Spleen (tissue), 11 donors: ENCODE results near the gene SPEN. TPM values are rescaled to one million over a fixed set of nuclear protein-coding genes. Genes with fewer than 3 reads are reported as not detected.

Source experiments
- DNase-seq: peaks from one replicate; pipeline ENCODE4 v3.0.0-alpha.2; 2020
- H3K27ac ChIP-seq, 8 donors: fragments of 200-600 bp; sonication (generic) in 7 of 8; 1 replicate in 4 of 8; 2 replicates in 4 of 8; pipeline versions ENCODE4 v1.5.0 to v1.8.0; 2016 to 2021; ENCODE audit warnings: inconsistent platforms in 4 of 8, mild to moderate bottlenecking in 4 of 8, moderate library complexity in 1 of 8
- H3K27me3 ChIP-seq, 7 donors: fragments of 200-600 bp; sonication (generic) in 6 of 7; replicated peaks in 1 of 7; 1 replicate in 4 of 7; 2 replicates in 3 of 7; pipeline versions ENCODE4 v1.5.0 to v1.8.0; 2016 to 2021; ENCODE audit warnings: inconsistent platforms in 3 of 7, mild to moderate bottlenecking in 1 of 7
- H3K36me3 ChIP-seq, 6 donors: fragments of 200-600 bp; sonication (generic) in 5 of 6; 1 replicate in 4 of 6; 2 replicates in 2 of 6; pipeline versions ENCODE4 v1.5.0 to v1.8.0; 2016 to 2021; ENCODE audit warnings: inconsistent platforms in 2 of 6
- H3K4me1 ChIP-seq, 6 donors: fragments of 200-600 bp; sonication (generic) in 5 of 6; 1 replicate in 3 of 6; 2 replicates in 3 of 6; pipeline versions ENCODE4 v1.5.0 to v1.8.0; 2016 to 2021; ENCODE audit warnings: inconsistent platforms in 3 of 6
- H3K4me3 ChIP-seq, 8 donors: fragments of 200-600 bp; sonication (generic) in 7 of 8; 1 replicate in 4 of 8; 2 replicates in 4 of 8; pipeline versions ENCODE4 v1.5.0 to v1.8.0; 2016 to 2021; ENCODE audit warnings: inconsistent platforms in 4 of 8, mild to moderate bottlenecking in 4 of 8, moderate library complexity in 2 of 8
- H3K9me3 ChIP-seq, 8 donors: fragments of 200-600 bp; sonication (generic) in 7 of 8; 1 replicate in 4 of 8; 2 replicates in 4 of 8; pipeline versions ENCODE4 v1.5.0 to v1.8.0; 2016 to 2021; ENCODE audit warnings: inconsistent platforms in 4 of 8
- CTCF ChIP-seq, 11 experiments: fragments of 200-600 bp in 7 of 11; fragments of 450-650 bp in 4 of 11; sonication (generic) in 4 of 11; IDR thresholded peaks in 8 of 11; conservative IDR thresholded peaks in 3 of 11; 1 replicate in 7 of 11; 2 replicates in 4 of 11; pipeline versions ENCODE4 v1.4.0 to v1.8.0; 2016 to 2021; ENCODE audit warnings: antibody characterized with exemption in 11 of 11, inconsistent platforms in 4 of 11, mild to moderate bottlenecking in 1 of 11
- POLR2A ChIP-seq, 3 donors: fragments of 450-650 bp; IDR thresholded peaks; one replicate each; pipeline ENCODE4 v1.5.1; 2017; ENCODE audit warnings: antibody characterized with exemption in 3 of 3, mild to moderate bottlenecking in 1 of 3
- POLR2AphosphoS5 ChIP-seq, 3 donors: sonication (generic); formaldehyde crosslinking; IDR thresholded peaks; one replicate each; pipeline ENCODE4 v1.5.1; 2017; ENCODE audit warnings: antibody characterized with exemption in 3 of 3
- WGBS, 5 donors: extraction: QIAGEN DNeasy Blood & Tissue Kit in 3 of 5; methylation state at CpG; one replicate each; pipeline versions ENCODE4 v1.1.5 to v1.1.7; 2013 to 2018; 5-methylcytosine and 5-hydroxymethylcytosine counted together
- intact Hi-C: fragments of 100-400 bp; cut with DNase I; formaldehyde crosslinking; loops from one replicate; pipeline ENCODE4 v1.15.0; 2023; ENCODE audit warnings: low total_unique reads
- polyA plus RNA-seq, 3 donors: library from polyadenylated mRNA; stranded (reverse); fragments of 200-250 nt; gene quantifications; one replicate each; pipeline ENCODE4 v1.2.1, GENCODE V29; 2013
- total RNA-seq, 7 donors: library from RNA; depleted of rRNA in 3 of 7; stranded (reverse); fragments of >200 nt in 3 of 7; fragmentation: NEBNext Ultra II Directional in 4 of 7; extraction: Animal tissue kit (Norgen Biotek cat#: 25700) in 4 of 7; gene quantifications; one replicate each; pipeline versions ENCODE4 v1.1.0 to v1.2.1, GENCODE V29; 2016 to 2021
- donor health status: healthy with polysubstance abuse.
- donor health status: DM: no; HTN: no; CAD: no; lungs with moderate emphysema.
- donor health status: DM: no; HTN: no; CAD: no.
- donor health status: Bipolar disorder and iron deficiency.
- donor health status: healthy.
- donor health status: DM: no; HTN: no; CAD: no.
- donor health status: DM: yes; HTN: yes; CAD: no.

SPEN gene
- total and polyA plus RNA-seq, 10 donors = 8.0 to 75.9 (median 58.4) TPM

GRCh38 chr1:15858672-15859372, 11.3 kb downstream of the SPEN start:
- 91 to 95% (median 93%) methylated on average over 8 of the region's 8 CpGs for WGBS, 5 donors
- TF ChIP-seq CTCF (IDR thresholded peaks at IDR 0.05 in 8 of 11, conservative IDR thresholded peaks at IDR 0.05 in 3 of 11) = no peak
- no peak for TF ChIP-seq POLR2AphosphoS5 (IDR thresholded peaks at IDR 0.05)
- TF ChIP-seq POLR2A (IDR thresholded peaks at IDR 0.05) = no peak
- Histone ChIP-seq H3K9me3 (no peaks in the 10 kb centered on the region), H3K4me3 (no peak overlapping the region), H3K36me3 (no peaks in the 10 kb centered on the region), H3K27me3 (no peaks in the 10 kb centered on the region), H3K27ac (no peak overlapping the region), H3K4me1 (peaks cover 9 to 97% (median 68%) of the 10 kb centered on the region in 6 donors)
- DNase-seq = peak; percentile 27
- intact Hi-C loops = loop anchor here (10.0 kb wide), 1 partner anchor 56 kb away; no protein-coding TSS in a partner anchor

DNA sequence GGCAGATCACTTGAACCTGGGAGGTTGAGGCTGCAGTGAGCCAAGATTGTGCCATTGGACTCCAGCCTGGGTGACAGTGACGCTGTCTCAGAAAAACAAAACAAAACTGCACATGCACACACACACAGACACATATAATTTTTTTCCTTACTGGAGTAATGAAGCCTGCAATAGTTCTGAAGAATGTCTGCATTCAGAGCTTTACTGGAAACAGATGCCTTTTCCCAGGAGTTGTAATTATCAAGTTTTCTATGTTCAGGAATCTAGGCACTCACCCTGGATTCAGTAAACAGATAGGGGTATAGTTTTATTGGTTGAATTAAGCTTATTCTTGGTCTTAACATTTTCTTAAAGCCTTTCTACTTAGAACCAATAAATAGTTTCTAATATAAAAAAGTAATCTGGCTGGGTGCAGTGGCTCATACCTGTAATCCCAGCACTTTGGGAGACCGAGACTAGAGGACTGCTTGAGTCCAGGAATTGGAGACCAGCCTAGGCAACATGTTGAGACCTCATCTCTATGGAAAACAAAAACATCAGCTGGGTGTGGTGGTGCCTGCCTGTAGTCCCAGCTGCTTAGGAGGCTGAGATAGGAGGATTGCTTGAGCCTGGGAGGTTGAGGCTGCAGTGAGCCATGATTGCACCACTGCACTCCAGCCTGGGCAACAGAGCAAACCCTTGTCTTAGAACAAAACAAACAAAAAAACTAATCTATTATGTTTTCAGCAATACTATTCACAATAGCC, 15.8 kb downstream of the SPEN start:
- H3K9me3 ChIP-seq = no peaks in the 10 kb centered on the region
- H3K4me3 ChIP-seq = no peak overlapping the region
- no peak overlapping the region for H3K27ac ChIP-seq
- peaks cover 0 to 4% (median 0%) of the 10 kb centered on the region in 6 donors for H3K36me3 ChIP-seq
- 89 to 100% (median 96%) methylated on average over 2 of the region's 2 CpGs for WGBS, 5 donors
- peaks cover 5 to 96% (median 44%) of the 10 kb centered on the region in 6 donors for H3K4me1 ChIP-seq
- H3K27me3 ChIP-seq = no peaks in the 10 kb centered on the region
- no peak for TF ChIP-seq CTCF (IDR thresholded peaks at IDR 0.05 in 8 of 11, conservative IDR thresholded peaks at IDR 0.05 in 3 of 11)
- no peak for TF ChIP-seq POLR2A (IDR thresholded peaks at IDR 0.05)
- no peak for TF ChIP-seq POLR2AphosphoS5 (IDR thresholded peaks at IDR 0.05)
- DNase-seq = no peak
- intact Hi-C loops = no loop called here

DNA sequence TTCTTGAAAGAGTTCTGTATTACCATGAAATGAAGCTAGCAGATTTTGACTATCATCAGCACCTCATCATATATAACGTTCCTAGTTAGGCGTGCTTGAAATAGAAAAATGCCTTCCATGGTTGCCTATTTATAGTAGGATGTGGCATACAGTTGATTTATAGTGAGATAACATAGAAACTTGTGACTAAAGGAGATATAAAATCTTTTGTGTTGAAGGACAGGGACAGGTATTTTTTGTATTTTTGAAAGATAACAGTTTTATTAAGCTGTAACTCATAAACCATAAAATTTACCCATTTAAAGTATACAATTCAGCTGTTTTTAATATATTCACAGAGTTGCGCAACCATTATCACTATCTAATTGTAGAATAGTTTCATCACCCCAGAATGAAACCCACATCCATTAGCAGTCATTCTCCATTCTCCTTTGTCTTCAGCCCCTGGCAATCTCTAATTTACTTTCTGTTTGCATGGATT, 19.3 kb downstream of the SPEN start:
- no peak for DNase-seq
- TF ChIP-seq CTCF (IDR thresholded peaks at IDR 0.05 in 8 of 11, conservative IDR thresholded peaks at IDR 0.05 in 3 of 11) (no peak), POLR2A (IDR thresholded peaks at IDR 0.05) (no peak), POLR2AphosphoS5 (IDR thresholded peaks at IDR 0.05) (no peak)
- Histone ChIP-seq H3K27ac (no peak overlapping the region), H3K36me3 (peaks cover 0 to 4% (median 0%) of the 10 kb centered on the region in 6 donors), H3K9me3 (no peaks in the 10 kb centered on the region), H3K4me1 (peaks cover 2 to 94% (median 49%) of the 10 kb centered on the region in 6 donors), H3K27me3 (no peaks in the 10 kb centered on the region), H3K4me3 (no peak overlapping the region)
- WGBS, 5 donors = 74 to 89% (median 88%) methylated on average over 3 of the region's 3 CpGs
- intact Hi-C loops = no loop called here

- 87 to 93% (median 89%) methylated on average over 3 of the region's 3 CpGs for WGBS, 5 donors
- no peak for DNase-seq
Observed at GRCh38 chr1:15867288-15867687, 19.8 kb downstream of the SPEN start.

More at GRCh38 chr1:15867288-15867687, 19.8 kb downstream of the SPEN start:
- H3K36me3 ChIP-seq = peaks cover 0 to 4% (median 0%) of the 10 kb centered on the region in 6 donors
- intact Hi-C loops = no loop called here
- H3K27ac ChIP-seq = no peak overlapping the region
- peaks cover 0 to 92% (median 48%) of the 10 kb centered on the region in 6 donors for H3K4me1 ChIP-seq
- H3K4me3 ChIP-seq = no peak overlapping the region
- no peak for TF ChIP-seq POLR2AphosphoS5 (IDR thresholded peaks at IDR 0.05)
- TF ChIP-seq POLR2A (IDR thresholded peaks at IDR 0.05) = no peak
- TF ChIP-seq CTCF (IDR thresholded peaks at IDR 0.05 in 8 of 11, conservative IDR thresholded peaks at IDR 0.05 in 3 of 11) = no peak
- H3K9me3 ChIP-seq = no peaks in the 10 kb centered on the region
- no peaks in the 10 kb centered on the region for H3K27me3 ChIP-seq
